PC-9 (cell line): ENCODE results near the gene PLA2G2E. TPM values are rescaled to one million over a fixed set of nuclear protein-coding genes. Genes with fewer than 3 reads are reported as not detected.

Experiments used
- BruUV-seq: library from RNA; stranded (reverse); fragments of 400-500 nt; replicated peaks from 2 replicates; lab custom pipeline; 2021; lab: Mats Ljungman, UMichigan
- CTCF ChIA-PET: fragments of 300-600 bp; sonication (Branson Sonifier 250); formaldehyde crosslinking; loops from one replicate; lab custom pipeline; 2022; ENCODE audit warnings: antibody characterized with exemption; lab: Charles Lee
- POLR2A ChIA-PET: fragments of 300-600 bp; sonication (Branson Sonifier 250); formaldehyde crosslinking; loops from one replicate; lab custom pipeline; 2022; ENCODE audit warnings: antibody characterized with exemption; ENCODE audit not compliant: unreplicated experiment; lab: Charles Lee
- DNase-seq, 2 experiments: peaks; one replicate each; pipeline versions ENCODE4 v3.0.0 to v3.0.0-alpha.2; 2015 to 2022; ENCODE audit warnings: mixed read lengths in 1 of 2
- H2AFZ ChIP-seq: fragments of 200-600 bp; sonication (generic); 2 replicates; pipeline ENCODE4 v1.8.1; 2017; ENCODE audit warnings: antibody characterized with exemption
- H3F3A ChIP-seq: fragments of 200-600 bp; sonication (generic); 2 replicates; pipeline ENCODE4 v1.8.1; 2017; ENCODE audit warnings: antibody characterized with exemption, mild to moderate bottlenecking, low read depth; ENCODE audit not compliant: insufficient read depth
- H3K27ac ChIP-seq: fragments of 200-600 bp; sonication (generic); 2 replicates; pipeline ENCODE4 v1.6.1; 2016; ENCODE audit warnings: mixed run types
- H3K27me3 ChIP-seq: fragments of 200-600 bp; sonication (generic); 2 replicates; pipeline ENCODE4 v1.6.1; 2016; ENCODE audit warnings: low read depth, mixed run types; ENCODE audit not compliant: insufficient read depth
- H3K36me3 ChIP-seq: fragments of 200-600 bp; sonication (generic); 2 replicates; pipeline ENCODE4 v1.6.1; 2016; ENCODE audit warnings: low read depth, mixed run types
- H3K4me1 ChIP-seq: fragments of 200-600 bp; sonication (generic); replicated peaks from 2 replicates; pipeline ENCODE4 v1.6.1; 2016; ENCODE audit warnings: mixed run types; ENCODE audit not compliant: insufficient read depth
- H3K4me2 ChIP-seq: fragments of 200-600 bp; sonication (generic); 2 replicates; pipeline ENCODE4 v1.6.1; 2017; ENCODE audit warnings: mixed run types
- H3K4me3 ChIP-seq: fragments of 200-600 bp; sonication (generic); 2 replicates; pipeline ENCODE4 v1.6.1; 2016; ENCODE audit warnings: mixed run types
- H3K79me2 ChIP-seq: fragments of 200-600 bp; sonication (generic); 2 replicates; pipeline ENCODE4 v1.6.1; 2017; ENCODE audit warnings: low read depth, mixed run types
- H3K9me2 ChIP-seq: fragments of 200-600 bp; sonication (generic); 2 replicates; pipeline ENCODE4 v1.8.1; 2017; ENCODE audit warnings: mild to moderate bottlenecking; ENCODE audit not compliant: insufficient read depth
- H3K9me3 ChIP-seq: fragments of 200-600 bp; sonication (generic); 2 replicates; pipeline ENCODE4 v1.8.1; 2016; ENCODE audit warnings: low read depth; ENCODE audit not compliant: insufficient read depth
- H4K20me1 ChIP-seq: fragments of 200-600 bp; sonication (generic); 2 replicates; pipeline ENCODE4 v1.8.1; 2017; ENCODE audit not compliant: insufficient read depth
- EZH2 ChIP-seq: fragments of 200-600 bp; sonication (generic); IDR thresholded peaks from 2 replicates; pipeline ENCODE4 v1.8.0; 2017; ENCODE audit warnings: antibody characterized with exemption, low read depth
- intact Hi-C: fragments of 100-400 bp; cut with micrococcal nuclease; formaldehyde crosslinking; loops from one replicate; pipeline ENCODE4 v1.10.0; 2022; ENCODE audit not compliant: unreplicated experiment
- total RNA-seq: library from RNA; stranded (reverse); gene quantifications from 2 replicates; pipeline ENCODE4 v1.2.3, GENCODE V29; 2021
- TF ChIP-seq, protein P1 (sequence below): fragments of 200-600 bp; sonication (generic); conservative IDR thresholded peaks from 2 replicates; pipeline ENCODE4 v1.6.1; 2017; ENCODE audit warnings: mixed run types, antibody characterized with exemption, mild to moderate bottlenecking, moderate library complexity

PLA2G2E gene
- total RNA-seq, 1 experiment from 2014 or later = not detected

DNA sequence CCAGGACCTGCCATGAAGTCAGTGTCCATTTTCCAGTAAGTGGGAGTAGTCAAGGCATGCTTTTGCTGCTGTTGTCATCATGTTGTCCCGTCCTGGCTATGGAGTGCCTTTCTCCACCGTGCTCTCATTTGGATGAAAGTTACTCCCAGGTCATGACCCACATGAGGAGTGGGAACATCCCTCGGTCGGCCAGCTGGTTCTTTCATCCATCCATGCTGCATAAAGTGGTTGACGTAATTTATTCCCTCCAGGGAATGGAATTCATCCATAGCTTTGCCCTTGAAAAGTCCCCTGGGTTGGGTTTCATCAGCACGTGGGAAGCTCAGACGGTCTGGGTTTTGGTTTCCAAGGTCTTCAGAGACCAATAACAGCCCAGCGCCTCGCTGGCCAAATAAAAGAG lies 44.4 kb upstream of the PLA2G2E start:
- no TSS peak for BruUV-seq
- Histone ChIP-seq H3F3A (no peaks in the 10 kb centered on the region), H3K79me2 (no peaks in the 10 kb centered on the region), H3K9me3 (no peaks in the 10 kb centered on the region), H3K4me2 (no peak overlapping the region), H2AFZ (no peak overlapping the region), H3K4me1 (no peaks in the 10 kb centered on the region), H3K4me3 (no peak overlapping the region), H3K36me3 (no peaks in the 10 kb centered on the region), H4K20me1 (no peaks in the 10 kb centered on the region), H3K27ac (no peak overlapping the region), H3K9me2 (no peaks in the 10 kb centered on the region), H3K27me3 (no peaks in the 10 kb centered on the region)
- ChIA-PET POLR2A (no interaction called here), CTCF (no interaction called here)
- intact Hi-C loops = no loop called here
- DNase-seq = no peak
- TF ChIP-seq, protein P1, sequence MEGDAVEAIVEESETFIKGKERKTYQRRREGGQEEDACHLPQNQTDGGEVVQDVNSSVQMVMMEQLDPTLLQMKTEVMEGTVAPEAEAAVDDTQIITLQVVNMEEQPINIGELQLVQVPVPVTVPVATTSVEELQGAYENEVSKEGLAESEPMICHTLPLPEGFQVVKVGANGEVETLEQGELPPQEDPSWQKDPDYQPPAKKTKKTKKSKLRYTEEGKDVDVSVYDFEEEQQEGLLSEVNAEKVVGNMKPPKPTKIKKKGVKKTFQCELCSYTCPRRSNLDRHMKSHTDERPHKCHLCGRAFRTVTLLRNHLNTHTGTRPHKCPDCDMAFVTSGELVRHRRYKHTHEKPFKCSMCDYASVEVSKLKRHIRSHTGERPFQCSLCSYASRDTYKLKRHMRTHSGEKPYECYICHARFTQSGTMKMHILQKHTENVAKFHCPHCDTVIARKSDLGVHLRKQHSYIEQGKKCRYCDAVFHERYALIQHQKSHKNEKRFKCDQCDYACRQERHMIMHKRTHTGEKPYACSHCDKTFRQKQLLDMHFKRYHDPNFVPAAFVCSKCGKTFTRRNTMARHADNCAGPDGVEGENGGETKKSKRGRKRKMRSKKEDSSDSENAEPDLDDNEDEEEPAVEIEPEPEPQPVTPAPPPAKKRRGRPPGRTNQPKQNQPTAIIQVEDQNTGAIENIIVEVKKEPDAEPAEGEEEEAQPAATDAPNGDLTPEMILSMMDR = no peak
- TF ChIP-seq EZH2 = no peak

DNA sequence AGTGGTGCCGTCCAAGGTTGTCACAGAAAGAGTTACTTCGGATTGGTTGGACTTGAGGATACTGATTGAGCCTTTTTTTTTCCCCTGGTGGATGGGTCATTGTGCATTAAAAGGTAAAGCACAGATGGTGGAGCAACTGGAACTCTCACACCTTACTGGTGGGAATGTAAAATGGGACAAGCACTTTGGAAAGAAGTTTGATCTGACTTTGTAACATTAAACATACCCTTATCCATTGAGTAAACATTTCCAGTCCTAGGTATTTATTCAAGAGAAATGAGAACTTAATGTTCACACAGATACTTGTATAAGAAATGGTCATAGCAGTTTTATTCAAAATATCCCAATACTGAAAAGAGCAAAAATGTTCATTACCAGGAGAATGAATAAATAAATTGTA lies 41.1 kb upstream of the PLA2G2E start:
- Histone ChIP-seq H4K20me1 (no peaks in the 10 kb centered on the region), H3K4me1 (no peaks in the 10 kb centered on the region), H3K9me2 (no peaks in the 10 kb centered on the region), H3K4me2 (no peak overlapping the region), H3K27me3 (no peaks in the 10 kb centered on the region), H3K9me3 (no peaks in the 10 kb centered on the region), H3K27ac (no peak overlapping the region), H3K36me3 (no peaks in the 10 kb centered on the region), H3K4me3 (no peak overlapping the region), H3K79me2 (no peaks in the 10 kb centered on the region), H3F3A (no peaks in the 10 kb centered on the region), H2AFZ (no peak overlapping the region)
- POLR2A ChIA-PET = interaction anchor here (0.5 kb wide), 1 partner anchor 453 kb away, joined by 3 read pairs; no protein-coding TSS in a partner anchor
- DNase-seq = no peak
- no peak for TF ChIP-seq EZH2
- TF ChIP-seq, protein P1 = no peak
- intact Hi-C loops = no loop called here
- BruUV-seq = no TSS peak
- CTCF ChIA-PET = no interaction called here

DNA sequence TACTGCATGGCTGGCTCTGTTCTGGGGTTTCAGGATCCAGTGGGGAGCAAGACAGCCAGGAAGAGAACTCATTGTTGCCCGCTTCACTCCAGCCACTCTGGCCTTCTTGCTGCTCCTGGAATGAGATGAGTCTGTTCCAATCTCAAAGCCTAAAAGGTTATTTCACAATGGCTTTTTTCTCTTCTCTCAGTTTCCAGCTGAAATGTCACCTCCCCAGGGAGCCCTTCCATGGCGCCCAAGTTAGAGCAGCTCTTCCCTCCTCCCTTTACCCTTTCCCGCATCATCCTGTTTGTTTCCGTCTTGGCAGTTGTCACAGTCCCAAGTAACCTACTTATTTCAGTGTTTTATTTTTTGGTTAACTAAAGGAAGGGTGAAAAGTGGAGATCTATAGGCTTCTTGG lies 40.2 kb upstream of the PLA2G2E start:
- Histone ChIP-seq H2AFZ (no peak overlapping the region), H3K27ac (no peak overlapping the region), H3K79me2 (no peaks in the 10 kb centered on the region), H3K4me2 (no peak overlapping the region), H3K27me3 (no peaks in the 10 kb centered on the region), H4K20me1 (no peaks in the 10 kb centered on the region), H3K4me3 (no peak overlapping the region), H3K36me3 (no peaks in the 10 kb centered on the region), H3K4me1 (no peaks in the 10 kb centered on the region), H3K9me2 (no peaks in the 10 kb centered on the region), H3F3A (no peaks in the 10 kb centered on the region), H3K9me3 (no peaks in the 10 kb centered on the region)
- BruUV-seq = no TSS peak
- CTCF ChIA-PET = no interaction called here
- POLR2A ChIA-PET = interaction anchor here (0.5 kb wide), 1 partner anchor 454 kb away, joined by 3 read pairs; no protein-coding TSS in a partner anchor
- no peak for TF ChIP-seq EZH2
- TF ChIP-seq, protein P1 = no peak
- intact Hi-C loops = no loop called here
- no peak for DNase-seq
